ENCODE data around the gene PPIF.

DNA sequence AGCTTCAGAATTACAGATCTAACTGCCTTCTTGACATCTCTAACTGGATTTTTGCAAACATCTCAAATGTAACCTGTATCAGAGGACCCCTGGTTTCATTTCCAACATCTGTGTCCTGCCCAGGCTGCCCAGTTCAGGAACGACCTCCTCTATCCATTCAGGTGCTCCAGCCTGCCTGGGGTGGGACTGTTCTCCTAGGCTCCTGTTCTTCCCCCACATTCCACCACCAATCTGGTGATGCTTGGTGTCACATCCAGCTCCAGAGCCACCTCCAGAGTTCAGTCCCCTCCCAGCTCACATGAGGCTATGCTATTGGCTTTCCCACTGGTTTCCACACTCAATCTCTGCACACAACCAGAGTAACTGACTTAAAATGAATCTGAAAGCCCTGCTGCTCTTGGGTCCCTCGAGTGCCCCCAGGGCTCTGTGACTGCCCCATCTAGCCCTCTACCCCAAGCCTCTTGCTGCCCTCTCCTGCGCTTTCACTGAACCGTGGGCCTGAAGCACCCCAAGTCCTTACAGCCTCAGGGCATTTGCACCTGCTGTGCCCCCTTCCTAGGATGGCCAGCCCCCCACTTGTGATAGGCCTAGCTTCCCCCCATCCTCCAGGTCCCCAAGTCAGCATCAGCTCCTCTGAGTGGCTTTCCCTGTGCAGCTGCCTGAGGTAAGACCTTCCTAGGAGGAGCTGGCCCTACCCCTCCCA is 46.1 kb downstream of the PPIF start:
- TF ChIP-seq REST (IDR thresholded peaks at IDR 0.05; ENCODE audit: low read depth) = no peak
- TF ChIP-seq RAD21 (IDR thresholded peaks at IDR 0.05; ENCODE audit: low read depth) = no peak
- no peak for TF ChIP-seq EP300 (IDR thresholded peaks at IDR 0.05; ENCODE audit: borderline replicate concordance)
- TF ChIP-seq CEBPB (IDR thresholded peaks at IDR 0.05) = no peak
- no peak for TF ChIP-seq NFIC (IDR thresholded peaks at IDR 0.05)
- no peak for TF ChIP-seq EGR1 (IDR thresholded peaks at IDR 0.05)
- TF ChIP-seq TAF1 (IDR thresholded peaks at IDR 0.05; ENCODE audit: low read depth) = no peak
